Loucy (cell line): ENCODE results near the gene C7orf25.

ENCODE experiments used
- EZH2phosphoT487 ChIP-seq: fragments of 200-600 bp; IDR thresholded peaks from 2 replicates; pipeline ENCODE4 v1.6.1; 2018; ENCODE audit warnings: antibody characterized with exemption, mild to moderate bottlenecking, moderate library complexity, borderline replicate concordance
- TF ChIP-seq, protein P1 (sequence below): fragments of 200-600 bp; sonication (generic); conservative IDR thresholded peaks from 2 replicates; pipeline ENCODE4 v1.5.1; 2014; ENCODE audit warnings: mild to moderate bottlenecking, antibody characterized with exemption, low read length

DNA sequence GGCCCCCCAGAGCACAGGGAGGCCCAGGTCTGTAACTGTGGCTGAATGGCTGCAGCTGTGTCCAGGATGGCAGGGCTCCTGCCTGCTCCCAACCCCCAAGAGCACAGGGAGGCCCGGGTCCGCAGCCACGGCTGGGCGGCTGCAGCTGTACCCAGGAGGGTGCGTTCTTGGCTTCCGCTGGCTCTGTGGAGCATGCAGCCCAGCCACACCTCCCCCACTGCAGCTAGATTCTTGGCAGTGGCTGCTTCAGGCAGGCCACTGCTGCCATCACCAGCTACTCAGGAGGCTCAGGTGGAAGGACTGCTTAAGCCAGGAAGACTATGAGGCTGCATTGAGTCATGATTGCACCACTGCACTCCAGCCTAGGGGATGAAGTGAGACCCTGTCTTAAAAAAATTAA is 27.9 kb downstream of the C7orf25 start:
- no peak for TF ChIP-seq EZH2phosphoT487
- TF ChIP-seq, protein P1, sequence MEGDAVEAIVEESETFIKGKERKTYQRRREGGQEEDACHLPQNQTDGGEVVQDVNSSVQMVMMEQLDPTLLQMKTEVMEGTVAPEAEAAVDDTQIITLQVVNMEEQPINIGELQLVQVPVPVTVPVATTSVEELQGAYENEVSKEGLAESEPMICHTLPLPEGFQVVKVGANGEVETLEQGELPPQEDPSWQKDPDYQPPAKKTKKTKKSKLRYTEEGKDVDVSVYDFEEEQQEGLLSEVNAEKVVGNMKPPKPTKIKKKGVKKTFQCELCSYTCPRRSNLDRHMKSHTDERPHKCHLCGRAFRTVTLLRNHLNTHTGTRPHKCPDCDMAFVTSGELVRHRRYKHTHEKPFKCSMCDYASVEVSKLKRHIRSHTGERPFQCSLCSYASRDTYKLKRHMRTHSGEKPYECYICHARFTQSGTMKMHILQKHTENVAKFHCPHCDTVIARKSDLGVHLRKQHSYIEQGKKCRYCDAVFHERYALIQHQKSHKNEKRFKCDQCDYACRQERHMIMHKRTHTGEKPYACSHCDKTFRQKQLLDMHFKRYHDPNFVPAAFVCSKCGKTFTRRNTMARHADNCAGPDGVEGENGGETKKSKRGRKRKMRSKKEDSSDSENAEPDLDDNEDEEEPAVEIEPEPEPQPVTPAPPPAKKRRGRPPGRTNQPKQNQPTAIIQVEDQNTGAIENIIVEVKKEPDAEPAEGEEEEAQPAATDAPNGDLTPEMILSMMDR: no peak
